Activated CD4-positive, alpha-beta T cell treated with anti-CD3 and anti-CD28 coated beads, Interleukin-2, amount 10 ng/mL, durations not matched to agents 7 days and 5 days (primary cell): ENCODE results near the gene SLC12A1. TPM values are rescaled to one million over a fixed set of nuclear protein-coding genes. Genes with fewer than 3 reads are reported as not detected.

ENCODE experiments used
- CTCF ChIA-PET: fragments of 350-600 bp; sonication (Branson Sonifier 250); formaldehyde crosslinking; loops from one replicate; lab custom pipeline; 2021; ENCODE audit warnings: antibody characterized with exemption; lab: Charles Lee
- POLR2A ChIA-PET: fragments of 350-600 bp; sonication (Branson Sonifier 250); formaldehyde crosslinking; loops from one replicate; lab custom pipeline; 2021; ENCODE audit warnings: antibody characterized with exemption; lab: Charles Lee
- DNase-seq: peaks from one replicate; pipeline ENCODE4 v3.0.0-alpha.2; 2020
- H3K27ac Mint-ChIP-seq: one replicate; pipeline ENCODE4 v1.8.0; 2021; ENCODE audit warnings: mild to moderate bottlenecking, moderate library complexity, mixed read lengths
- H3K27me3 Mint-ChIP-seq: one replicate; pipeline ENCODE4 v1.8.0; 2021; ENCODE audit warnings: mixed read lengths
- H3K36me3 Mint-ChIP-seq: one replicate; pipeline ENCODE4 v1.8.0; 2021; ENCODE audit warnings: low read depth, mixed read lengths
- H3K4me1 Mint-ChIP-seq: one replicate; pipeline ENCODE4 v1.8.0; 2021; ENCODE audit warnings: mixed read lengths
- H3K4me3 Mint-ChIP-seq: one replicate; pipeline ENCODE4 v1.8.0; 2021; ENCODE audit warnings: mild to moderate bottlenecking, moderate library complexity, mixed read lengths
- H3K9me3 Mint-ChIP-seq: one replicate; pipeline ENCODE4 v1.8.0; 2021; ENCODE audit warnings: mixed read lengths
- total RNA-seq, 2 experiments: library from RNA; stranded (reverse); gene quantifications; one replicate each; pipeline ENCODE4 v1.2.3, GENCODE V29; 2021

SLC12A1 gene
- total RNA-seq, 2 experiments from 2014 or later, result not detected

DNA sequence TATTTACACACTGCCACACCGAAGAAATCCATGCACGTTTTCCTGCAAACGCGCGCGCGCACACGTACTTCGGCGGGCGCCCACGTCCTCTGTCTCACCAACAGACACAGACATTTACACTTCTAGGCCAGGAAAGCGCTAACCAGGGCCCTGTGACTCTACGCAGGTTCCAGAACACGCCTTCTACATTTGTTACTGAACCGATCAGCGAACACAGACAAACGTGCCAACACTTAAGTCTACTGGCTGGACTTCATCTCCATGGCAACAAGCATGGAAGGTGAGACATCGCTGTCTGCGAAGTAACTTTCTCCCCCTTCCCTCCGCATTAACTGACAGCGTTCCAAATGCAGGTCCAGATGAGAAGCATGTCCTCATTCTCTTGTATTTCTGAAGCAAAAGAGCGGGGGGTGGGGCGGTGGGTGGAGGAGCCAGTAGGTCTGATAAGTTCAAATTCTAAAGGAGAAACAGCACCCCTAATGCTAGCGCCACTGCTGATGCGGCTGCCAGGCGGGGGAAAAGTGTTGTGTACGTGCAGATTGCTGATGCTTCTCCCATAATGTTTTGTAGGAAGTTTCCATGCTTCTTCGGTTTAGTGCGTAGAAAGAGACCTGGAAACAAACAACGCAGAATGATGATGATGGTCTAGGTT is 14.4 kb upstream of the SLC12A1 start, which contains the start of gene CTXN2:
Gene CTXN2 (plus strand): TSS at position 92 of the 652 bp plus-strand sequence. CDS start 9,636 bp downstream, outside the sequence.
- Mint-ChIP-seq H3K27me3 (peaks cover 33% of the 10 kb centered on the region), H3K9me3 (no peaks in the 10 kb centered on the region), H3K4me1 (peaks cover 3% of the 10 kb centered on the region), H3K36me3 (no peaks in the 10 kb centered on the region), H3K27ac (peak within 1 kb of the TSS; percentile 15), H3K4me3 (no peak within 1 kb of the TSS)
- ChIA-PET POLR2A (no interaction called here), CTCF (no interaction called here)
- no peak for DNase-seq

DNA sequence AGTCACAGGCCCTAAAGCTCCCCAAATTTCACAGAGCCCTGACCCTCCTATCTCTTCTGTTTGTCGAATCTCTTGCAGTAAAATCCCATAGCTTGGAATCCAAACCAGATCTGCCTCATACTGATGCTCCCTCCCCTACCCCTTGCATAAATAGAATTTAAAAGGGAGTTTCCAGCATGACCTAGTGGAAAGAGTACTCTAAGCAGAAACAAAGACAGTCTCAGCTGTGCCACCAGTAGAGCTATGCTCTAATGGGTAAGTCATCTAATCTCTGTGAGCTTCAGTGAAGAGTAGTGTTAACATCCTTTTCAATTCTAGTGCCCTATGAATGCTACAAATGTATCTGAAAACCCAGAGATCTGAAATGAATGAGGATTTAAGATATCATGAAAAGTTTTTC is 4.0 kb upstream of the SLC12A1 start:
- Mint-ChIP-seq H3K36me3 (no peaks in the 10 kb centered on the region), H3K27ac (no peak overlapping the region), H3K4me3 (no peak overlapping the region), H3K9me3 (no peaks in the 10 kb centered on the region), H3K4me1 (no peaks in the 10 kb centered on the region), H3K27me3 (peaks cover 32% of the 10 kb centered on the region)
- POLR2A ChIA-PET, result no interaction called here
- no peak for DNase-seq
- CTCF ChIA-PET, result no interaction called here

DNA sequence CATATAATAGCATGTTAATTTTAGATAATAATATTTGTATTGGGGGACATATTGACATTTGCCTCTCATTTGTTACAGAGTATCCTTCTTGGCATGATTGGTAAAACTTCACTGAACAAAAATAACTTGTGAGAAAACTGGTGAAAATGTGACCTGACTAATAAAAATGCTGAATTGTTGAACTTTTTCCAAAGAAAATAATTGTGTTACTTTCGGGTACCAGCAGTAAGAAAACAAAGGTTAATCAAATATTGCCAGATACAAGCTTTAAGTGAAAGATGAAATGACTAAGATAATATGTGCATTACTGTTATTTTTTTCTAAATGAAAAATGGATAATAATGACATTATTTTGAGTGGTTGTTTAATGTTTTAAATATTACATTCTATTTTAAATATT is 15.2 kb downstream of the SLC12A1 start:
- Mint-ChIP-seq H3K9me3 (no peaks in the 10 kb centered on the region), H3K27me3 (peaks cover 16% of the 10 kb centered on the region), H3K36me3 (no peaks in the 10 kb centered on the region), H3K4me1 (no peaks in the 10 kb centered on the region), H3K27ac (no peak overlapping the region), H3K4me3 (no peak overlapping the region)
- CTCF ChIA-PET, result no interaction called here
- POLR2A ChIA-PET, result no interaction called here
- no peak for DNase-seq

DNA sequence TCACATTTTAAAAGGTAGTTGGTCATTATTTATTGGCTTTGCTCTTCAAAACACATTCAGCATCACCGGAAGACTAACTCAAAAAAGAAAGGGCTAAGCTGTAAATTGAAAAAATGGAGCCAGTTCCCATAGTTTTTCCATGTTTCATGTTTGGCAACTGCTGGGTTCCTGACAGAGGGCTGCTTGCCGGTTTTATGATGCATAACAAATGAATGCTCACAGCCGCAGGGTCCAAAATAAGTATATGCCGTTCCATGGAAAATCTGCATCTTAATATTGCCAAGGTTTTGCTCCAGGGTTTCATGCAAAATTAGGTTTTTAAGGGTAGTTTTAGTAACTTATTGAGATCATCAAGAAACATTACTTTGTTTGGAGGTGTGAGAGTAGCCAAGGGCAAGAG is 15.8 kb downstream of the SLC12A1 start:
- ChIA-PET POLR2A (no interaction called here), CTCF (no interaction called here)
- Mint-ChIP-seq H3K27me3 (peaks cover 16% of the 10 kb centered on the region), H3K27ac (no peak overlapping the region), H3K4me1 (no peaks in the 10 kb centered on the region), H3K36me3 (no peaks in the 10 kb centered on the region), H3K9me3 (no peaks in the 10 kb centered on the region), H3K4me3 (no peak overlapping the region)
- DNase-seq, result no peak

DNA sequence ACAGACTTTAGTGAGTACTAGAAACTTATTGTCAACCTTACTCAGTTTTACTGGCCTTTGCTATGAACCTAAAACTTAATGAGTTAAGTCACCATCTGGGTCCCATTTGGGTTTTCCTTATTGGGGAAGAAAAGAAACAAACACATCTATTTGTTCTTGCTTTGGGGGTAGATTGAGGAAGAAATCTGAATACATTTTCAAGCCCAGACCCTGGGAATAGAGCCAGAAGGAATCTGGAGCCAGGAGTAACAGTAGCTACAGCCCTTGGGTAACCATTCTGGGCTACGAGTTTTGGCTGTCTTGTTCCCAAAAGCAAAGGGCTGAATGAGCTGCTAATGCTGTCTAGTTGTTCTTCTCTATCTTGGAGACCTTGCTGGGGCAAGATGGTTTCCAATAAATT is 16.5 kb downstream of the SLC12A1 start:
- H3K4me3 Mint-ChIP-seq, result no peak overlapping the region
- CTCF ChIA-PET, result no interaction called here

DNA sequence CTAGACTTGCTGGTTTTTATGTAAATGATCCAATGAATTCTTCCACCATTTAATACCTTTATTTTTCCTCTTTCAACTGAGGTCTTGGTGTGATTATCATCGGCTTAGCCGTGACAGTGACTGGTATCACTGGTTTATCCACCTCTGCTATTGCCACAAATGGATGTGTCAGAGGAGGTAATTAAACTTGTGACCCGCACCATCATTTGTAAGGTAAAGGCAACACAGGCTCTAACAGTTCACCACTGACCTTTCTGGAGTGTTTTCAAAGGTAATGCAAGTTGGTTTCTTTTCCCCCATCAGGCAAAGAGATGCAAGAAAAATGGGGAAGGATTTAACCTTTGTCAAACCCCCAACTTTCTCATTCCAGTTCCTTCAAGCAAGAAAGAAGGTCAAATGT is 19.7 kb downstream of the SLC12A1 start:
- ChIA-PET POLR2A (no interaction called here), CTCF (no interaction called here)
- H3K36me3 Mint-ChIP-seq, result no peaks in the 10 kb centered on the region
- no peaks in the 10 kb centered on the region for H3K4me1 Mint-ChIP-seq
- no peak overlapping the region for H3K27ac Mint-ChIP-seq
- DNase-seq, result no peak
- H3K4me3 Mint-ChIP-seq, result no peak overlapping the region
- H3K27me3 Mint-ChIP-seq, result peaks cover 8% of the 10 kb centered on the region
- H3K9me3 Mint-ChIP-seq, result no peaks in the 10 kb centered on the region

More for the DNA sequence above, 16.5 kb downstream of the SLC12A1 start:
- Mint-ChIP-seq H3K4me1 (no peaks in the 10 kb centered on the region), H3K27ac (no peak overlapping the region), H3K36me3 (no peaks in the 10 kb centered on the region), H3K27me3 (peaks cover 13% of the 10 kb centered on the region), H3K9me3 (no peaks in the 10 kb centered on the region)
- DNase-seq, result no peak
- POLR2A ChIA-PET, result no interaction called here

DNA sequence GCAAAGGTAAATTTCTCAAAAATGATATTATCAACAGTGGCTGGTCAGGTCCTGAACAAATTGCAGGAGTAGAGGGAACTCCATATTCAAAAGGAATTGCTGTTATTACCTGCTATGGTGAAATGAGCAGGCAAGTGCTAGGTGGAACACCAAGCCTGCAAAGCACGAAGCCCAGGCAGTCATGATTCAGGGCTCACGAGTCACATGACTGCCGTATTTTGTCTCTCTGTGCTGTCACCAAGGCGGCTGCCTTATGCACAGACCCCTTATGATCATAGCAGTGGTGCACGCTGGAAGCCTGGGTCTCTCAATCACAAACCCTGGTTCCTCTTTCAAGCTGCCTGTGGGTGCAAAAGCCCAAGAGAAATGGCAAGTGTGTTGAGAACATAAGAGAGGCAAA is 24.4 kb downstream of the SLC12A1 start:
- H3K4me3 Mint-ChIP-seq, result no peak overlapping the region
- no peaks in the 10 kb centered on the region for H3K36me3 Mint-ChIP-seq
- CTCF ChIA-PET, result no interaction called here
- no peaks in the 10 kb centered on the region for H3K4me1 Mint-ChIP-seq
- POLR2A ChIA-PET, result no interaction called here
- H3K9me3 Mint-ChIP-seq, result no peaks in the 10 kb centered on the region
- DNase-seq, result no peak
- H3K27me3 Mint-ChIP-seq, result peaks cover 6% of the 10 kb centered on the region
- no peak overlapping the region for H3K27ac Mint-ChIP-seq

DNA sequence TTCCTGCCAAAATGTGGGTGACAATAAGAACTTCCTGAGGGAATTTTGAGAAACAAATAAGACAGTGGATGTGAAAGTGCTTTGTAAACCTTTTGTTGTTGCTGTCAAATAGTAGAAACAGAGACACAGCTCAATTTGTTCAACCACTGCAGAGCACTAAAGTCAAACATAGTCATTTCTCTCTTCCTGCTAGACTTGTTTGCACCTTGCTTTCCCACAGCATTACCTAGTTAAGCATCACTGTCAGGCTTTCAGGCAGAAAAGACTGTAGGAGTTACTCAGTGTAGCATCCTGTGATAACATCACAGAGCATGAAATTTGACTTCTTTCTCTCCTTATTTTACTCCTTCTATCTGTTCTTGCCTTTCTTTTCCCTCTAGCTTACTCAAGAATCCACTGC is 27.1 kb downstream of the SLC12A1 start:
- Mint-ChIP-seq H3K4me3 (no peak overlapping the region), H3K36me3 (no peaks in the 10 kb centered on the region), H3K9me3 (no peaks in the 10 kb centered on the region), H3K4me1 (no peaks in the 10 kb centered on the region), H3K27ac (no peak overlapping the region), H3K27me3 (peaks cover 8% of the 10 kb centered on the region)
- ChIA-PET POLR2A (no interaction called here), CTCF (no interaction called here)
- no peak for DNase-seq

DNA sequence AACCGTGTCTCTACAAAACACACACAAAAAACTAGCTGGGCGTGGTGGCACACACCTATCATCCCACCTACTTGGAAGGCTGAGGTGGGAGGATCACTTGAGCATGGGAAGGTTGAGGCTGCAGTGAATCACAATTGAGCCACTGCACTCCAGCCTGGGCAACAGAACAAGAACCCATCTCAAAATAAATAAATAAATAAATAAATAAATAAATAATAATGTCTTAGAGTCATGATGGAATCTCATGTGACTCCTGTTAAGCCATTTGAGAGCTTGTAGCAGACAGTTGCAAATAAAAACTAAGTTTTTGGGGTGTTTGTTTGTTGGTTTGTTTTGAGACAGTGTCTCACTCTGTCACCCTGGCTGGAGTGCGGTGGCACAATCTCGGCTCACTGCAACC is 33.2 kb downstream of the SLC12A1 start:
- H3K36me3 Mint-ChIP-seq, result no peaks in the 10 kb centered on the region
- no peak for DNase-seq
- H3K4me3 Mint-ChIP-seq, result no peak overlapping the region
- no peak overlapping the region for H3K27ac Mint-ChIP-seq
- peaks cover 6% of the 10 kb centered on the region for H3K27me3 Mint-ChIP-seq
- H3K9me3 Mint-ChIP-seq, result no peaks in the 10 kb centered on the region
- POLR2A ChIA-PET, result no interaction called here
- H3K4me1 Mint-ChIP-seq, result no peaks in the 10 kb centered on the region
- CTCF ChIA-PET, result no interaction called here

DNA sequence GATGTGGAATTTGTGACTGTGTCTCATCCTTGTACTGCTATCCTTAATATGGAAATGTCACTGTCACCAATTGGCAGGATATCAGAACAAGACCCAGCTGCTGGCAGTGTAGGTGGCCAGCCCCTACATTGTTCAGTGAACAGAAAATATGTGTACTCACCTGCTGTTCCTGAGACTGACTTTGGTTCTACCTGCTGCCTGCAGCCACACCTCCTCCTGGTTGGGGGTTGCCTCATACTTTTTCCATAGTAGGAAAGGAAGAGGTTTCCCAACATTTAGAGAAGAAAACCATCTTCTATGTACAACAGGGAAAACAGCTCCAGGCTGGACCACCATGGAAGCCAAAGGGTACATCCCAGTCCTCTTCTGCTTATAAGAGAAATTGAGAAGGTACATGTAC is 35.9 kb downstream of the SLC12A1 start:
- Mint-ChIP-seq H3K4me3 (no peak overlapping the region), H3K27me3 (peaks cover 6% of the 10 kb centered on the region), H3K36me3 (no peaks in the 10 kb centered on the region), H3K9me3 (no peaks in the 10 kb centered on the region), H3K27ac (no peak overlapping the region), H3K4me1 (no peaks in the 10 kb centered on the region)
- no peak for DNase-seq
- CTCF ChIA-PET, result no interaction called here
- POLR2A ChIA-PET, result no interaction called here

DNA sequence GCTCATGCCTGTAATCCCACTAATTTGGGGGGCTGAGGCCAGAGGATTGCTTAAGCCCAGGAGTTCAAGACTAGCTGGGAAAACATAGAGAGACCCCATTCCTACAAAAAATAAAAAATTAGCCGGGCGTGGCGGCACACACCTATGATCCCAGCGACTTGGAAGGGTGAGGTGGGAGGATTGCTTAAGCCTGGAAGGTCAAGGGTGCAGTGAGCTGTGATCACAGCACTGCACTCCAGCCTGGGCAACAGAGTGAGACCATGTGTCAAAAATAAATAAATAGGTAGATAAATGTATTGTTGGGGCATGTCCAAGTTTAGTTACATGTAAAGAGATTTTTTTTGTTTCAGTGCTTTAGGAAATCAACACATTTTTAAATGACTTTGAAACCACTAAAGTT is 36.4 kb downstream of the SLC12A1 start:
- ChIA-PET CTCF (no interaction called here), POLR2A (no interaction called here)
- no peaks in the 10 kb centered on the region for H3K36me3 Mint-ChIP-seq
- no peak overlapping the region for H3K27ac Mint-ChIP-seq
- no peaks in the 10 kb centered on the region for H3K4me1 Mint-ChIP-seq
- H3K9me3 Mint-ChIP-seq, result no peaks in the 10 kb centered on the region
- DNase-seq, result no peak
- H3K4me3 Mint-ChIP-seq, result no peak overlapping the region
- H3K27me3 Mint-ChIP-seq, result peaks cover 6% of the 10 kb centered on the region

DNA sequence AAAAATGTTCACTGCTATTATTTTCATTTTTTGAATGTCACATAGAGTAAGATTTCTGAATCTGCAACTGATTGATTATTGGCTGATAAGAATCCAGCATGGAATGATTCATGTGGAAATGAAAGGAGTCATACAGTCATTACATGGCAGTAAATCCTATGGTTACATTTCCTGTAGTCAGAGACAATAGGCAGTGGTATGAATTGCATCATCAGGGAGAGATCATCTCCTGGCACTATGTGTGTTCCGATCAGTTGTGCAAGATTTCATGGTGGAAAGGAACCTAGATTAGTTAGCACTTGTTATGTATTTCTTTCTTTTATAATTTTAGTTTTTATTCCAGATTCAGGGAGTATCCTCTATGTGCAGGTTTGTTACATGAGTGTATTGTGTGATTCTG is 38.8 kb downstream of the SLC12A1 start:
- Mint-ChIP-seq H3K27ac (no peak overlapping the region), H3K4me1 (no peaks in the 10 kb centered on the region), H3K4me3 (no peak overlapping the region), H3K36me3 (no peaks in the 10 kb centered on the region), H3K9me3 (no peaks in the 10 kb centered on the region), H3K27me3 (peaks cover 4% of the 10 kb centered on the region)
- ChIA-PET CTCF (no interaction called here), POLR2A (no interaction called here)
- DNase-seq, result no peak

DNA sequence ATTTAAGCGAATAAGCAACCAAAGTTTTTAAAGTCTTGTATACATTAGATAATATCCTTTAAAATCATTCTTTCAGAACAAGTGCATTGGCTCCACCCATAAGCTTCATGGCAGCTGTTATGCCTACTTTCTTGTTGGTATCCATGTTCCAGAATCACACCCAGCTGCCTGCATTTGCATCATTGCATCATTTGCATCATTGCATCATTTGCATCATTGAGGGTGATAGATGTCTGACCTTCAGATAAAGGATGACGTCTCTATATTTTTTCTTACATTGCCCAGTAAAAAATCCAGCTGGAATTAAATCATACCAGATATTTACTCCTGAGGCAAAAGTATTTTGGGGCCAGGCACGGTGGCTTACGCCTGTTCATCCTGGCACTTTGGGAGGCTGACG is 42.3 kb downstream of the SLC12A1 start:
- H3K27me3 Mint-ChIP-seq, result peaks cover 3% of the 10 kb centered on the region
- CTCF ChIA-PET, result no interaction called here
- H3K9me3 Mint-ChIP-seq, result no peaks in the 10 kb centered on the region

DNA sequence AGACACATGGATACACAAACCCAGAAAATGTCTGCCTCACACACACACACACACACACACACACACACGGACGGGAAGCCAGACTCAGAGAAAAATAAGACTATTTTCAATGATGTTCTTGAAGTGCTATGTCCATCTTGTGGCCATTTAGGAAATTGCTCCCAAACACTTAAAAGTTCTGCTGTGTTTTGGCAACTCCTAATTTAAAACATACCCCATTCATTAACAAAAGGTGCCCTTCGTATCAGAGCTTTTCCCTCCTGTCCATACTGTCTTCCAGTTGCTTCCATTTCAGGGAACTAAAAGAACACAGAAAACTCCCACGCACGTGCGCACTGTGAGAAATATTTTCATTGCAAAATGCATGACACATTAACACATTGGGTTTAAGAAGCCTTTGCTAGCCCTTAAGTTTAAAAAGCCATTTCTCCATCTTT is 44.6 kb downstream of the SLC12A1 start:
- peaks cover 3% of the 10 kb centered on the region for H3K27me3 Mint-ChIP-seq
- POLR2A ChIA-PET, result no interaction called here

More for the DNA sequence above, 42.3 kb downstream of the SLC12A1 start:
- H3K4me1 Mint-ChIP-seq, result no peaks in the 10 kb centered on the region
- POLR2A ChIA-PET, result no interaction called here
- no peaks in the 10 kb centered on the region for H3K36me3 Mint-ChIP-seq
- H3K4me3 Mint-ChIP-seq, result no peak overlapping the region
- DNase-seq, result no peak
- no peak overlapping the region for H3K27ac Mint-ChIP-seq

More for the DNA sequence above, 44.6 kb downstream of the SLC12A1 start:
- no peak overlapping the region for H3K27ac Mint-ChIP-seq
- no peaks in the 10 kb centered on the region for H3K9me3 Mint-ChIP-seq
- no peak overlapping the region for H3K4me3 Mint-ChIP-seq
- no peaks in the 10 kb centered on the region for H3K4me1 Mint-ChIP-seq
- DNase-seq, result peak; percentile 29
- CTCF ChIA-PET, result no interaction called here
- H3K36me3 Mint-ChIP-seq, result no peaks in the 10 kb centered on the region
